K562 (cell line): Measurements from ENCODE around the gene NAPA. TPM values are rescaled to one million over a fixed set of nuclear protein-coding genes. Genes with fewer than 3 reads are reported as not detected.

ENCODE experiments used
- ESRRB ChIP-seq: fragments of 250-450 bp; sonication (Bioruptor Pico); IDR thresholded peaks from 2 replicates; pipeline ENCODE4 v1.5.0; 2020; ENCODE audit warnings: mild to moderate bottlenecking, moderate library complexity, borderline replicate concordance
- HDAC1 ChIP-seq, 2 experiments: fragments of 450-650 bp; IDR thresholded peaks; 2 replicates each; pipeline ENCODE4 v1.6.1; 2016 to 2017; ENCODE audit warnings: inconsistent platforms in 1 of 2, mild to moderate bottlenecking in 1 of 2, moderate library complexity in 1 of 2
- HNRNPL ChIP-seq: fragments of 200-400 bp; formaldehyde crosslinking; IDR thresholded peaks from 2 replicates; pipeline ENCODE4 v1.6.1; 2017; ENCODE audit warnings: low read depth, mild to moderate bottlenecking, low read length
- KHSRP ChIP-seq: fragments of 450-650 bp; IDR thresholded peaks from 2 replicates; pipeline ENCODE4 v1.6.1; 2017
- SMAD3 ChIP-seq: fragments of 450-650 bp; formaldehyde crosslinking; conservative IDR thresholded peaks from 2 replicates; pipeline ENCODE4 v1.4.0; 2020; ENCODE audit warnings: mild to moderate bottlenecking
- ZFX ChIP-seq: sonication (generic); formaldehyde crosslinking; IDR thresholded peaks from 2 replicates; pipeline ENCODE4 v1.8.0; 2022; ENCODE audit warnings: mild to moderate bottlenecking, missing genetic modification reagents, moderate library complexity
- polyA plus RNA-seq, 8 experiments: library from polyadenylated mRNA; depleted of rRNA in 4 of 8; stranded (reverse) in 5 of 8; unstranded in 3 of 8; fragments of >200 nt; fragmentation: Nextera tagmentation in 2 of 8; fragmentation: Illumina TruSeq in 1 of 8; extraction: Ambion mirVana in 2 of 8; extraction: Trizol in 1 of 8; gene quantifications; 2 replicates each; pipeline versions ENCODE4 v1.2.1 to v1.2.3, GENCODE V29; 2011 to 2014; ENCODE audit warnings: inconsistent platforms in 1 of 8, missing spikeins in 1 of 8
- total RNA-seq, 7 experiments: library from RNA; depleted of rRNA in 6 of 7; stranded (reverse); fragments of >200 nt in 6 of 7; fragmentation: Illumina TruSeq in 2 of 7; extraction: Trizol in 2 of 7; gene quantifications; 2 replicates each; pipeline versions ENCODE4 v1.2.1 to v1.2.3, GENCODE V29; 2011 to 2021; ENCODE audit warnings: low replicate concordance in 1 of 7
- TF ChIP-seq, protein P1 (sequence below): fragments of 250-450 bp; sonication (Bioruptor Pico); IDR thresholded peaks from 2 replicates; pipeline ENCODE4 v1.4.0; 2020; ENCODE audit warnings: mild to moderate bottlenecking, moderate library complexity
- TF ChIP-seq, protein P2 (sequence below): fragments of 450-650 bp; IDR thresholded peaks from 2 replicates; pipeline ENCODE4 v1.6.1; 2016; ENCODE audit warnings: antibody characterized with exemption
- TF ChIP-seq, protein P3 (sequence below): sonication (generic); formaldehyde crosslinking; IDR thresholded peaks from 2 replicates; pipeline ENCODE4 v1.8.0; 2022; ENCODE audit warnings: mild to moderate bottlenecking, missing genetic modification reagents
- TF ChIP-seq, protein P4 (sequence below): conservative IDR thresholded peaks from 2 replicates; pipeline ENCODE4 v1.6.1; 2011; ENCODE audit warnings: low read depth, mild to moderate bottlenecking, low read length; ENCODE audit not compliant: control insufficient read depth
- TF ChIP-seq, protein P5 (sequence below): fragments of 450-650 bp; IDR thresholded peaks from 2 replicates; pipeline ENCODE4 v1.6.1; 2018; ENCODE audit warnings: mild to moderate bottlenecking, low read depth; ENCODE audit not compliant: partially characterized antibody
- TF ChIP-seq, protein P6 (sequence below): fragments of 450-650 bp; IDR thresholded peaks from 2 replicates; pipeline ENCODE4 v1.6.1; 2016; ENCODE audit warnings: borderline replicate concordance
- TF ChIP-seq, protein P7 (sequence below): sonication (generic); formaldehyde crosslinking; IDR thresholded peaks from 2 replicates; pipeline ENCODE4 v1.8.1; 2023; ENCODE audit warnings: mild to moderate bottlenecking, missing genetic modification reagents

The NAPA gene
- total and polyA plus RNA-seq, 9 of the 15 experiments (the other 6 are each of a cell fraction or from before 2014, with no cell fraction given): 5.4 to 98.6 (median 77.5) TPM

DNA sequence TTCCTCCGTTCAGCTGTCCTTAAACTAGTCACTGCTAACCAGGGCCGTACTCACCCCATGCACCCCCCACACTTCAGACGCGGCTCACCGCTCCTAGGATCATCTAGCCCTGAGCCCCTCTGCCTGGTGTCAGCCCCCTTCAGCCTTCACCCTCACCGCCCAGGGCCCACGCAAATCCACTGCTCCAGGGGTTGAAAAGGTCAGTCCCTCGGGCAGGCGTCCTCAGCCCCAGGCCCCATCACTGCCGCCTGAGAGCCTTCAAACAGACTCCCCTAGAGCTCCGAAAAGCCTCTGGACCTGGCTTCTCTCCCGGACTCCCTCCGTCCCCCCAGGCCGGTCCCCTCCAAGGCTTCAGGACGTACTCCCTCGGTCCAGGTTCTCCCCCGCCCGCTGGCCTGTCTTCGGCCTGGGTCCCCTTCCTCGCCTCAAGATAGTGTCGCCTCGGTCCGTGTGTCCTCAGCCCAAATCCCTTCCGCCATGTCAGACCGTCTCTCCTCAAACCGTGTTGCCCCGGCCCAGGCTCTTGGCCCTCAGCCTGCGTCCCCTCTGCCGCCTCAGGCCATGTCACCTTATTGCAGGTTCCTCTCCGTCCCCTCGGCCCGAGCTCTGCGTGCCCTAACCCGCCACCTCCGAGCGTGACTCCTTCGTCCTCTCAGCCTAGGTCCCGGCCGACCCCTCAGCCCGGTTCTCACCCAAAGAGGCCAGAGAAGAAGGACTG is 553 bp downstream of the NAPA start (continued):
- TF ChIP-seq, protein P1, sequence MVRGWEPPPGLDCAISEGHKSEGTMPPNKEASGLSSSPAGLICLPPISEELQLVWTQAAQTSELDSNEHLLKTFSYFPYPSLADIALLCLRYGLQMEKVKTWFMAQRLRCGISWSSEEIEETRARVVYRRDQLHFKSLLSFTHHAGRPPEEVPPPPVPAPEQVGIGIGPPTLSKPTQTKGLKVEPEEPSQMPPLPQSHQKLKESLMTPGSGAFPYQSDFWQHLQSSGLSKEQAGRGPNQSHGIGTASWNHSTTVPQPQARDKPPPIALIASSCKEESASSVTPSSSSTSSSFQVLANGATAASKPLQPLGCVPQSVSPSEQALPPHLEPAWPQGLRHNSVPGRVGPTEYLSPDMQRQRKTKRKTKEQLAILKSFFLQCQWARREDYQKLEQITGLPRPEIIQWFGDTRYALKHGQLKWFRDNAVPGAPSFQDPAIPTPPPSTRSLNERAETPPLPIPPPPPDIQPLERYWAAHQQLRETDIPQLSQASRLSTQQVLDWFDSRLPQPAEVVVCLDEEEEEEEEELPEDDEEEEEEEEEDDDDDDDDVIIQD: no peak
- TF ChIP-seq SMAD3 (no peak), HDAC1 (IDR thresholded peaks at IDR 0.05) (peak in 1 of 2 experiments; percentile 18; a peak in 1 of 4 replicates), ESRRB (CRISPR knock-in tag) (no peak), HNRNPL (no peak), KHSRP (no peak), ZFX (CRISPR knock-in tag) (no peak)
- TF ChIP-seq, protein P2, sequence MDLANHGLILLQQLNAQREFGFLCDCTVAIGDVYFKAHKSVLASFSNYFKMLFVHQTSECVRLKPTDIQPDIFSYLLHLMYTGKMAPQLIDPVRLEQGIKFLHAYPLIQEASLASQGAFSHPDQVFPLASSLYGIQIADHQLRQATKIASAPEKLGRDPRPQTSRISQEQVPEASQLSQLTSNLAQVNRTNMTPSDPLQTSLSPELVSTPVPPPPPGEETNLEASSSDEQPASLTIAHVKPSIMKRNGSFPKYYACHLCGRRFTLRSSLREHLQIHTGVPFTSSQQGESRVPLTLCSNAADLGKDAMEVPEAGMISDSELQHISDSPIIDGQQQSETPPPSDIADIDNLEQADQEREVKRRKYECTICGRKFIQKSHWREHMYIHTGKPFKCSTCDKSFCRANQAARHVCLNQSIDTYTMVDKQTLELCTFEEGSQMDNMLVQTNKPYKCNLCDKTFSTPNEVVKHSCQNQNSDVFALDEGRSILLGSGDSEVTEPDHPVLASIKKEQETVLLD: no peak
- TF ChIP-seq, protein P3, sequence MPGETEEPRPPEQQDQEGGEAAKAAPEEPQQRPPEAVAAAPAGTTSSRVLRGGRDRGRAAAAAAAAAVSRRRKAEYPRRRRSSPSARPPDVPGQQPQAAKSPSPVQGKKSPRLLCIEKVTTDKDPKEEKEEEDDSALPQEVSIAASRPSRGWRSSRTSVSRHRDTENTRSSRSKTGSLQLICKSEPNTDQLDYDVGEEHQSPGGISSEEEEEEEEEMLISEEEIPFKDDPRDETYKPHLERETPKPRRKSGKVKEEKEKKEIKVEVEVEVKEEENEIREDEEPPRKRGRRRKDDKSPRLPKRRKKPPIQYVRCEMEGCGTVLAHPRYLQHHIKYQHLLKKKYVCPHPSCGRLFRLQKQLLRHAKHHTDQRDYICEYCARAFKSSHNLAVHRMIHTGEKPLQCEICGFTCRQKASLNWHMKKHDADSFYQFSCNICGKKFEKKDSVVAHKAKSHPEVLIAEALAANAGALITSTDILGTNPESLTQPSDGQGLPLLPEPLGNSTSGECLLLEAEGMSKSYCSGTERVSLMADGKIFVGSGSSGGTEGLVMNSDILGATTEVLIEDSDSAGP (CRISPR knock-in tag): no peak
- TF ChIP-seq, protein P4, sequence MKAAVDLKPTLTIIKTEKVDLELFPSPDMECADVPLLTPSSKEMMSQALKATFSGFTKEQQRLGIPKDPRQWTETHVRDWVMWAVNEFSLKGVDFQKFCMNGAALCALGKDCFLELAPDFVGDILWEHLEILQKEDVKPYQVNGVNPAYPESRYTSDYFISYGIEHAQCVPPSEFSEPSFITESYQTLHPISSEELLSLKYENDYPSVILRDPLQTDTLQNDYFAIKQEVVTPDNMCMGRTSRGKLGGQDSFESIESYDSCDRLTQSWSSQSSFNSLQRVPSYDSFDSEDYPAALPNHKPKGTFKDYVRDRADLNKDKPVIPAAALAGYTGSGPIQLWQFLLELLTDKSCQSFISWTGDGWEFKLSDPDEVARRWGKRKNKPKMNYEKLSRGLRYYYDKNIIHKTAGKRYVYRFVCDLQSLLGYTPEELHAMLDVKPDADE: no peak
- TF ChIP-seq, protein P5, sequence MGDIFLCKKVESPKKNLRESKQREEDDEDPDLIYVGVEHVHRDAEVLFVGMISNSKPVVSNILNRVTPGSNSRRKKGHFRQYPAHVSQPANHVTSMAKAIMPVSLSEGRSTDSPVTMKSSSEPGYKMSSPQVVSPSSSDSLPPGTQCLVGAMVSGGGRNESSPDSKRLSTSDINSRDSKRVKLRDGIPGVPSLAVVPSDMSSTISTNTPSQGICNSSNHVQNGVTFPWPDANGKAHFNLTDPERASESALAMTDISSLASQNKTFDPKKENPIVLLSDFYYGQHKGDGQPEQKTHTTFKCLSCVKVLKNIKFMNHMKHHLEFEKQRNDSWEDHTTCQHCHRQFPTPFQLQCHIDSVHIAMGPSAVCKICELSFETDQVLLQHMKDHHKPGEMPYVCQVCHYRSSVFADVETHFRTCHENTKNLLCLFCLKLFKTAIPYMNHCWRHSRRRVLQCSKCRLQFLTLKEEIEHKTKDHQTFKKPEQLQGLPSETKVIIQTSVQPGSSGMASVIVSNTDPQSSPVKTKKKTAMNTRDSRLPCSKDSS: no peak
- TF ChIP-seq, protein P6, sequence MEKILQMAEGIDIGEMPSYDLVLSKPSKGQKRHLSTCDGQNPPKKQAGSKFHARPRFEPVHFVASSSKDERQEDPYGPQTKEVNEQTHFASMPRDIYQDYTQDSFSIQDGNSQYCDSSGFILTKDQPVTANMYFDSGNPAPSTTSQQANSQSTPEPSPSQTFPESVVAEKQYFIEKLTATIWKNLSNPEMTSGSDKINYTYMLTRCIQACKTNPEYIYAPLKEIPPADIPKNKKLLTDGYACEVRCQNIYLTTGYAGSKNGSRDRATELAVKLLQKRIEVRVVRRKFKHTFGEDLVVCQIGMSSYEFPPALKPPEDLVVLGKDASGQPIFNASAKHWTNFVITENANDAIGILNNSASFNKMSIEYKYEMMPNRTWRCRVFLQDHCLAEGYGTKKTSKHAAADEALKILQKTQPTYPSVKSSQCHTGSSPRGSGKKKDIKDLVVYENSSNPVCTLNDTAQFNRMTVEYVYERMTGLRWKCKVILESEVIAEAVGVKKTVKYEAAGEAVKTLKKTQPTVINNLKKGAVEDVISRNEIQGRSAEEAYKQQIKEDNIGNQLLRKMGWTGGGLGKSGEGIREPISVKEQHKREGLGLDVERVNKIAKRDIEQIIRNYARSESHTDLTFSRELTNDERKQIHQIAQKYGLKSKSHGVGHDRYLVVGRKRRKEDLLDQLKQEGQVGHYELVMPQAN: peak; percentile 38
- TF ChIP-seq, protein P7, sequence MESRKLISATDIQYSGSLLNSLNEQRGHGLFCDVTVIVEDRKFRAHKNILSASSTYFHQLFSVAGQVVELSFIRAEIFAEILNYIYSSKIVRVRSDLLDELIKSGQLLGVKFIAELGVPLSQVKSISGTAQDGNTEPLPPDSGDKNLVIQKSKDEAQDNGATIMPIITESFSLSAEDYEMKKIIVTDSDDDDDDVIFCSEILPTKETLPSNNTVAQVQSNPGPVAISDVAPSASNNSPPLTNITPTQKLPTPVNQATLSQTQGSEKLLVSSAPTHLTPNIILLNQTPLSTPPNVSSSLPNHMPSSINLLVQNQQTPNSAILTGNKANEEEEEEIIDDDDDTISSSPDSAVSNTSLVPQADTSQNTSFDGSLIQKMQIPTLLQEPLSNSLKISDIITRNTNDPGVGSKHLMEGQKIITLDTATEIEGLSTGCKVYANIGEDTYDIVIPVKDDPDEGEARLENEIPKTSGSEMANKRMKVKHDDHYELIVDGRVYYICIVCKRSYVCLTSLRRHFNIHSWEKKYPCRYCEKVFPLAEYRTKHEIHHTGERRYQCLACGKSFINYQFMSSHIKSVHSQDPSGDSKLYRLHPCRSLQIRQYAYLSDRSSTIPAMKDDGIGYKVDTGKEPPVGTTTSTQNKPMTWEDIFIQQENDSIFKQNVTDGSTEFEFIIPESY: 0 out of 2 replicates have a peak, but pooled peaks have one; percentile 17
